B cell (primary cell): ENCODE measurements around the gene QSER1.

Experiments
- EZH2 ChIP-seq: IDR thresholded peaks from 2 replicates; pipeline ENCODE4 v1.6.1; 2012; ENCODE audit warnings: borderline replicate concordance, low read depth, mild to moderate bottlenecking, moderate library complexity, low read length; ENCODE audit not compliant: insufficient read depth, poor library complexity, severe bottlenecking
- TF ChIP-seq, protein P1 (sequence below): fragments of 200-600 bp; IDR thresholded peaks from one replicate; pipeline ENCODE4 v1.8.0; 2022; ENCODE audit warnings: antibody characterized with exemption, mild to moderate bottlenecking

DNA sequence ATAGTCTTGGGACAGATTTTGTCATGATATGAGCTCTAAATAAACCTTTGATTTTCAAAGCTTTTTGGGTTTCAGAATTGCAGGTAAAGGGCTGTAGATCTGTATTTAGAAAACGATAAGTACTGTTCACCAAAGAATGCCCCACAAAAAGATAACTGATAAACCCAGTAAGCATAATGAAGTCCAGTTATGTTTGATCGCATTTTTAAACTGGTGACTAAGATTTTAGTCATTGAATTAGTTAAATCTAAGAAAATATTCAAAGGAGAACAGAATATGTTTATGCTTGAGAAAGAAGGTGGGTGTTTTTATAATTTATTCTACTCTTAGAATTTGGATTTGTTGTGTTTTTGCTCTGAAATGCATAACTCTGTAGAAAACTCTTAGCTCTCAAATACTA is 134.6 kb downstream of the QSER1 start:
- no peak for TF ChIP-seq EZH2
- TF ChIP-seq, protein P1, sequence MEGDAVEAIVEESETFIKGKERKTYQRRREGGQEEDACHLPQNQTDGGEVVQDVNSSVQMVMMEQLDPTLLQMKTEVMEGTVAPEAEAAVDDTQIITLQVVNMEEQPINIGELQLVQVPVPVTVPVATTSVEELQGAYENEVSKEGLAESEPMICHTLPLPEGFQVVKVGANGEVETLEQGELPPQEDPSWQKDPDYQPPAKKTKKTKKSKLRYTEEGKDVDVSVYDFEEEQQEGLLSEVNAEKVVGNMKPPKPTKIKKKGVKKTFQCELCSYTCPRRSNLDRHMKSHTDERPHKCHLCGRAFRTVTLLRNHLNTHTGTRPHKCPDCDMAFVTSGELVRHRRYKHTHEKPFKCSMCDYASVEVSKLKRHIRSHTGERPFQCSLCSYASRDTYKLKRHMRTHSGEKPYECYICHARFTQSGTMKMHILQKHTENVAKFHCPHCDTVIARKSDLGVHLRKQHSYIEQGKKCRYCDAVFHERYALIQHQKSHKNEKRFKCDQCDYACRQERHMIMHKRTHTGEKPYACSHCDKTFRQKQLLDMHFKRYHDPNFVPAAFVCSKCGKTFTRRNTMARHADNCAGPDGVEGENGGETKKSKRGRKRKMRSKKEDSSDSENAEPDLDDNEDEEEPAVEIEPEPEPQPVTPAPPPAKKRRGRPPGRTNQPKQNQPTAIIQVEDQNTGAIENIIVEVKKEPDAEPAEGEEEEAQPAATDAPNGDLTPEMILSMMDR = no peak
